Lower leg skin (tissue), 4 donors: Measurements from ENCODE around the gene CFAP69. TPM values are rescaled to one million over a fixed set of nuclear protein-coding genes. Genes with fewer than 3 reads are reported as not detected.
"Not testable (repeated sequence)": the region's sequence is repeated elsewhere in the genome, so short reads cannot be mapped to it uniquely, and the experiment has no call there.

Experiments used
- DNase-seq, 2 donors: peaks; one replicate each; pipeline ENCODE4 v3.0.0-alpha.2; 2019; ENCODE audit warnings: low spot score in 2 of 2
- H3K4me3 ChIP-seq: fragments of 200-600 bp; sonication (generic); 2 replicates; pipeline ENCODE4 v1.5.1; 2017; ENCODE audit warnings: mild to moderate bottlenecking, low read depth; ENCODE audit not compliant: poor library complexity, severe bottlenecking
- POLR2A ChIP-seq, 2 donors: fragments of 450-650 bp; IDR thresholded peaks; one replicate each; pipeline ENCODE4 v1.6.1; 2016 to 2017; ENCODE audit warnings: antibody characterized with exemption in 2 of 2, mild to moderate bottlenecking in 1 of 2, moderate library complexity in 1 of 2
- WGBS, 2 donors: methylation state at CpG; one replicate each; pipeline ENCODE4 v1.1.5; 2018; 5-methylcytosine and 5-hydroxymethylcytosine counted together
- intact Hi-C: fragments of 100-400 bp; cut with DNase I; formaldehyde crosslinking; loops from one replicate; pipeline ENCODE4 v1.15.0; 2023; ENCODE audit warnings: low total_unique reads
- total RNA-seq, 4 donors: library from RNA; depleted of rRNA; stranded (reverse); fragments of >200 nt; gene quantifications; one replicate each; pipeline ENCODE4 v1.1.0, GENCODE V29; 2016
- TF ChIP-seq, protein P1 (sequence below), 3 donors: fragments of 450-650 bp; IDR thresholded peaks; one replicate each; pipeline ENCODE4 v1.5.1; 2016; ENCODE audit warnings: antibody characterized with exemption in 3 of 3, mild to moderate bottlenecking in 3 of 3, moderate library complexity in 2 of 3

The CFAP69 gene
- total RNA-seq, 4 donors from 2014 or later, result 1.3 to 3.7 (median 3.4) TPM

DNA sequence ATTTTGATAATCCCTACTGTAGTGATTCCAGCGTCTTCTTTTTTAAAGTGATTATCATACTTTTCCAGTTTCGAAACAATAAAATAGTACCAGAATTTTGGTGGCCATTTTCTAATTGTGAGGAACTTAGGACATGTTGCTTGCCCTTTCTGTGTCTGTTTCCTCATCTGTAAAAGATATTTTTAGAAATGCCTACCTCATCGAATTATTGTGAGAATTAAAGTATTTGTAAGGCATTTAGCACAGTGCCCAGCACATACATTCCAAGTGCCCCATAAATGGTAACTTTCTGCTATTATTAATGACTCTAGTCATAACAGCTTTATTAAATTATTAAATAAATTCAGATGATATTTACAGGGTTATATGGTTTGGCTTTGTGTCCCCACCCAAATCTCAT, 3.7 kb downstream of the CFAP69 start:
- DNase-seq, result no peak
- intact Hi-C loops, result no loop called here
- 88 to 90% methylated on average over 3 of the region's 3 CpGs for WGBS, 2 donors
- no peak overlapping the region for H3K4me3 ChIP-seq
- TF ChIP-seq, protein P1, sequence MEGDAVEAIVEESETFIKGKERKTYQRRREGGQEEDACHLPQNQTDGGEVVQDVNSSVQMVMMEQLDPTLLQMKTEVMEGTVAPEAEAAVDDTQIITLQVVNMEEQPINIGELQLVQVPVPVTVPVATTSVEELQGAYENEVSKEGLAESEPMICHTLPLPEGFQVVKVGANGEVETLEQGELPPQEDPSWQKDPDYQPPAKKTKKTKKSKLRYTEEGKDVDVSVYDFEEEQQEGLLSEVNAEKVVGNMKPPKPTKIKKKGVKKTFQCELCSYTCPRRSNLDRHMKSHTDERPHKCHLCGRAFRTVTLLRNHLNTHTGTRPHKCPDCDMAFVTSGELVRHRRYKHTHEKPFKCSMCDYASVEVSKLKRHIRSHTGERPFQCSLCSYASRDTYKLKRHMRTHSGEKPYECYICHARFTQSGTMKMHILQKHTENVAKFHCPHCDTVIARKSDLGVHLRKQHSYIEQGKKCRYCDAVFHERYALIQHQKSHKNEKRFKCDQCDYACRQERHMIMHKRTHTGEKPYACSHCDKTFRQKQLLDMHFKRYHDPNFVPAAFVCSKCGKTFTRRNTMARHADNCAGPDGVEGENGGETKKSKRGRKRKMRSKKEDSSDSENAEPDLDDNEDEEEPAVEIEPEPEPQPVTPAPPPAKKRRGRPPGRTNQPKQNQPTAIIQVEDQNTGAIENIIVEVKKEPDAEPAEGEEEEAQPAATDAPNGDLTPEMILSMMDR (IDR thresholded peaks at IDR 0.05), result no peak
- TF ChIP-seq POLR2A (IDR thresholded peaks at IDR 0.05), result no peak

- intact Hi-C loops, result no loop called here
- H3K4me3 ChIP-seq, result no peak overlapping the region
- TF ChIP-seq, protein P1 (IDR thresholded peaks at IDR 0.05), result no peak
- TF ChIP-seq POLR2A (IDR thresholded peaks at IDR 0.05), result no peak
- 34% methylated on average over 3 of the region's 3 CpGs for WGBS, 2 donors
- DNase-seq, result no peak
These were observed 5.8 kb downstream of the CFAP69 start for GRCh38 chr7:90250601-90251303.

DNA sequence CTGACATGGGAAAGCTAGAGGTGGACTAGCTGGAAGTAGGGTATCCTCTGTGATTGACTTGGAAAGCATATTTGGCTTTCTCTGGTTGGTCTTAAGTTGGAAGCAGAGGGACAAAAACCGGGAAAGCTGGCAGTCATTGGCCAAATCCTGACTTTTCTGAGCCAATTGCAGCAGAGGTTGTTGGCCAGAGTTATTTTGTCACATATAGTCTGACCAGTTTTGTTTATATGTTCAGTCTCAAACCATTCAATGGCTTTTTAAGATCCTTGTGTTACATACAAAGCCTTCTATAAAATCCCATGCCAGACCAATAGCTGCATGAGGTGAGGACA, 6.3 kb downstream of the CFAP69 start:
- TF ChIP-seq, protein P1 (IDR thresholded peaks at IDR 0.05), result no peak
- intact Hi-C loops, result no loop called here
- DNase-seq, result no peak
- no peak overlapping the region for H3K4me3 ChIP-seq
- 9 to 29% methylated on average over 1 of the region's 1 CpG for WGBS, 2 donors

DNA sequence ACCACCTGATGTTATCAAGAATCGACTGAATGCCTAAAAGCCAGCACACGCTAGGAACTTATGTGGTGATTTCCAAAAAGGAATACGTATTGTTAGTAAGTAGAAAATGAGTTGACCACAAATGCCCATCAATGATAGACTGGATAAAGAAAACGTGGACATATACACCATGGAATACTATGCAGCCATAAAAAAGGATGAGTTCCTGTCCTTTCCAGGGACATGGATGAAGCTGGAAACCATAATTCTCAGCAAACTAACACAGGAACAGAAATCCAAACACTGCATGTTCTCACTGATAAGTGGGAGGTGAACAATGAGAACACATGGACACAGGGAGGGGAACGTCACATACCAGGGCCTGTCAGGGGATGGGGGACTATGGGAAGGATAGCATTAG, 11.0 kb downstream of the CFAP69 start:
- WGBS, 2 donors, result 90 to 96% methylated on average over 5 of the region's 5 CpGs

GRCh38 chr7:90256778-90257177, 11.8 kb downstream of the CFAP69 start:
- intact Hi-C loops, result no loop called here
- H3K4me3 ChIP-seq, result no peak overlapping the region
- TF ChIP-seq POLR2A (IDR thresholded peaks at IDR 0.05), result no peak
- TF ChIP-seq, protein P1 (IDR thresholded peaks at IDR 0.05), result no peak
- 48 to 57% methylated on average over 1 of the region's 1 CpG for WGBS, 2 donors
- no peak for DNase-seq

More for the DNA sequence above, 11.0 kb downstream of the CFAP69 start:
- intact Hi-C loops, DNase-seq, H3K4me3 ChIP-seq: not testable (repeated sequence)

GRCh38 chr7:90261441-90261840, 16.5 kb downstream of the CFAP69 start:
- TF ChIP-seq POLR2A (IDR thresholded peaks at IDR 0.05), result no peak
- TF ChIP-seq, protein P1 (IDR thresholded peaks at IDR 0.05), result no peak
- intact Hi-C loops, result no loop called here
- no peak for DNase-seq
- no peak overlapping the region for H3K4me3 ChIP-seq
